ENCODE results near the gene TRABD. TPM values are rescaled to one million over a fixed set of nuclear protein-coding genes. Genes with fewer than 3 reads are reported as not detected.
"Not testable (repeated sequence)": the region's sequence is repeated elsewhere in the genome, so short reads cannot be mapped to it uniquely, and the experiment has no call there.

The TRABD gene
- total RNA-seq, 1 donor: 44.0 TPM

DNA sequence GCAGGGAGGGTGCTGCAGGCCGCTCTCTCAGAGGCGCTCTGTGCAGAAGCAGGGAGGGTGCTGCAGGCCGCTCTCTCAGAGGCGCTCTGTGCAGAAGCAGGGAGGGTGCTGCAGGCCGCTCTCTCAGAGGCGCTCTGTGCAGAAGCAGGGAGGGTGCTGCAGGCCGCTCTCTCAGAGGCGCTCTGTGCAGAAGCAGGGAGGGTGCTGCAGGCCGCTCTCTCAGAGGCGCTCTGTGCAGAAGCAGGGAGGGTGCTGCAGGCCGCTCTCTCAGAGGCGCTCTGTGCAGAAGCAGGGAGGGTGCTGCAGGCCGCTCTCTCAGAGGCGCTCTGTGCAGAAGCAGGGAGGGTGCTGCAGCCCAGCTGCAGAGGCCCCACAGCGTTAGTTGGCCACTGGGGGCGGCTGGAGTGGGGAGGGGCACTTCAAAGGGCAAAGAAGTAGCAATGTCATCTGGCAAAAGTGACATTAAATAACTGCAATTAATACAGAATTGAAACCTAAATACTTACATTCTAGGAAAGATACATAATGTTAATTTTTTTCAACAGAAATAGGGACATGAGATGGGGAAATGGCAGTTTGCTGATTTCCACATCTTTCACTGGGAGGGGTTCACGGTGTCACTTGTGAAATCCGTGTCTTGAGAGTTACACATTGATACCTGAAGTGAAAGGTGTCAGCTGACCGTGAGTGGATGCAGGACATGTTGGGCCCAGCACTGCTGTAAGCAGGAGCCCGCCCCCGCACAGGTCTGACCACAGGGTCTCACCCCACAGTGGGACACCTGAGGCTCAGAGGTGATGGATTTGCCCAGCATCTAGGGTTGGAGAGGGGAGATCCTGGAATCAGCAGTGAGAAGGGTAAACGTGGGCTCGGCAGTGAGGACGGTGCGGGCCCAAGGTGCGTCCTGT is 38.2 kb upstream of the TRABD start:
- not testable (repeated sequence) for H3K9me3 ChIP-seq (ENCODE audit: low read depth, low read length); H3K27me3 ChIP-seq (ENCODE audit: insufficient read depth, low read length); H3K4me3 ChIP-seq (ENCODE audit: low read length)
- H3K4me1 ChIP-seq (ENCODE audit: insufficient read depth, low read length): peaks cover 38% of the 10 kb centered on the region

DNA sequence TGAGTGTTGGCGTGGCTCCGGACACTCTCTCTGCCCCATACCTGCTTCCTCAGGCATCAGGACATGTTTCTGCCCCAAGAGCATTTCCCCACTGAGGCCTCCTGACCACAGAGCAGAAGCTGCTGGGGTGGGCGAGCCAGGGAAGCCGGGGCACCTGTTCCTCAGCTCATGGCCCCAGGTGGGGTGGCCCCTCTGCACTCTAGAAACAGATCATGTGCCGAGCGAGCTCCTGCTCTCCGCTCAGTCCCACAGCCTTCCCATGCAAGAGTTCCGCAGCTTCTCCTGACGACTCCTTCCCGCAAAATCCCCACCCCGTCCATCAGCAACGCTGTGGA is 37.6 kb upstream of the TRABD start:
- Histone ChIP-seq H3K4me1 (ENCODE audit: insufficient read depth, low read length) (peaks cover 34% of the 10 kb centered on the region), H3K9me3 (ENCODE audit: low read depth, low read length) (no peaks in the 10 kb centered on the region), H3K27me3 (ENCODE audit: insufficient read depth, low read length) (no peaks in the 10 kb centered on the region), H3K4me3 (ENCODE audit: low read length) (no peak overlapping the region)

DNA sequence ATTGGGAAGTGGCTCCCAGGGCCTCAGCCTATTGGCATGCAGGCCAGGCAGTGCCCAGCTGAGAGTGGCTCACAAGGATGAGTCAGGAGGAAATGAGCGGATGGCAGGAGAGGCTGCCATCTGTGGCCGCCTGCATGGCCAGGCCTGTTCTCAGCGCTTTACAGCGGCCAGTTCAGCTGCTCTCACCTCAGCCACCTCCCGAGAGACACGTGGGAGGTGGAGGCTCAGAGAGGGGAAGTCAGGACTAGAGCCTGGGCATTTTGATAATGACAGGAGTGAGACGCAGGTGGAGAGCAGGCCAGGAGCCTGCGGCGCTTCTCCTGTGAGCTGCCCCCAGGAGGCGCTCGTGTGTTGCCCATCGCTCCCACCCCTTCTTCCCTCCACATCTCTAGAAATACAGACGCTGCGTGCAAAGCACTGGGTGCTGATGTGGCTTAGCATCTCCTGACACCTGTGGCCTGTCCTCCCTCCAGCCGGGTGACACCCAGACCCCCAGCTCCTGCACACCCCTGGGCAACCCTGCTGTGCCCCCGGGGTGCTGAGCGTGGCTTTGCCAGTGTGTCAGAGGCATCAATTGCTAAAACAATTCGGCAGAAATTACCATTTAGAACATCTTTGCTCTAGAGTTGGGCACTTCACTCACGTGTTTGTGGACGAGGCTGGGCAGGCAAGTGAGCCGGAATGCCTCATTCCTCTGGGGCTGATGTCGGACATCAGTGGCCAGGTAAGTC is 36.6 kb upstream of the TRABD start:
- H3K9me3 ChIP-seq (ENCODE audit: low read depth, low read length): no peaks in the 10 kb centered on the region
- H3K27me3 ChIP-seq (ENCODE audit: insufficient read depth, low read length): no peaks in the 10 kb centered on the region
- no peak overlapping the region for H3K4me3 ChIP-seq (ENCODE audit: low read length)
- peaks cover 29% of the 10 kb centered on the region for H3K4me1 ChIP-seq (ENCODE audit: insufficient read depth, low read length)

DNA sequence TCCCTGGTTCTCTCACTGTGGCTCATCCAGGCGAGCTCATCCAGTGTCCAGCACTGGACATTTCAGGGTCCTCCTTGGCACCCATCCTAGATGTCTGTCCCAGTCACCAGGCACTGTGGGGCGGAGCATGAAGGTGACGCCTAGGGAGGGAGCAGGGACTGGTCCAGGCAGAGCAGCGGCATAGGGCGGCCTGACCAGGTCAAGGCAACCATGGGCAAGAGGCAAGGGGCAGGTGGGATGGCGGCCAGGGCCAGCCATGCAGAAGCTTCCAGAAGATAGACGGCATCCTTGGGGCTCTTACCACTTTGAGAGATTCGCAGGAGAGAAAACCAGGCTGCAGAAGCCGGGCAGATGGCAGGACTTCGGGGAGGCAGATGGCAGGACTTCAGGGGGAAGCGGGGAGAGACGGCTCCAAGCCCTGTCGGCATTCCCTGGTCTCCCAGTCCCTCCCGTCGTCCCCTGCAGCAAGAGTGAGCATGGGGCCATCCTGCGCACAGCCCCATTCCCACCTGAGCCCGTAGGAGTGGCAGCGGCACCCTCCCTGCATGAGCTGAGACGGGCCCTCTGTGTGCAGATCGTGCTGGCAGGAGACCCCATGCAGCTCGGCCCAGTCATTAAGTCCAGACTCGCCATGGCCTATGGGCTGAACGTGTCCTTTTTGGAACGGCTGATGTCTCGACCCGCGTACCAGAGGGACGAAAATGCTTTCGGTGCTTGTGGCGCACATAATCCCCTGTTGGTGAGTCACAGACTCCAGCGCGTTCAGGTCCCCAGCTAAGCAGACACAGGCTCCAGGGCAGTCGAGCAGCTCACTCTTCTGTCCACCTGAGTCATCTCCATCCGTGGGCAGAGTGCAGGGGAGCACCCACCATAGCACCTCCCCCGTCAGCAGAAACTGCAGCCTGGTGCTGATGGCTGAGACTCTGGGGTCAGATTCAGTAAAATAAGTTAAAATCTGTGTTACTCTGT is 35.3 kb upstream of the TRABD start:
- H3K27me3 ChIP-seq (ENCODE audit: insufficient read depth, low read length): no peaks in the 10 kb centered on the region
- H3K4me1 ChIP-seq (ENCODE audit: insufficient read depth, low read length): peaks cover 29% of the 10 kb centered on the region
- no peak overlapping the region for H3K4me3 ChIP-seq (ENCODE audit: low read length)
- no peaks in the 10 kb centered on the region for H3K9me3 ChIP-seq (ENCODE audit: low read depth, low read length)

DNA sequence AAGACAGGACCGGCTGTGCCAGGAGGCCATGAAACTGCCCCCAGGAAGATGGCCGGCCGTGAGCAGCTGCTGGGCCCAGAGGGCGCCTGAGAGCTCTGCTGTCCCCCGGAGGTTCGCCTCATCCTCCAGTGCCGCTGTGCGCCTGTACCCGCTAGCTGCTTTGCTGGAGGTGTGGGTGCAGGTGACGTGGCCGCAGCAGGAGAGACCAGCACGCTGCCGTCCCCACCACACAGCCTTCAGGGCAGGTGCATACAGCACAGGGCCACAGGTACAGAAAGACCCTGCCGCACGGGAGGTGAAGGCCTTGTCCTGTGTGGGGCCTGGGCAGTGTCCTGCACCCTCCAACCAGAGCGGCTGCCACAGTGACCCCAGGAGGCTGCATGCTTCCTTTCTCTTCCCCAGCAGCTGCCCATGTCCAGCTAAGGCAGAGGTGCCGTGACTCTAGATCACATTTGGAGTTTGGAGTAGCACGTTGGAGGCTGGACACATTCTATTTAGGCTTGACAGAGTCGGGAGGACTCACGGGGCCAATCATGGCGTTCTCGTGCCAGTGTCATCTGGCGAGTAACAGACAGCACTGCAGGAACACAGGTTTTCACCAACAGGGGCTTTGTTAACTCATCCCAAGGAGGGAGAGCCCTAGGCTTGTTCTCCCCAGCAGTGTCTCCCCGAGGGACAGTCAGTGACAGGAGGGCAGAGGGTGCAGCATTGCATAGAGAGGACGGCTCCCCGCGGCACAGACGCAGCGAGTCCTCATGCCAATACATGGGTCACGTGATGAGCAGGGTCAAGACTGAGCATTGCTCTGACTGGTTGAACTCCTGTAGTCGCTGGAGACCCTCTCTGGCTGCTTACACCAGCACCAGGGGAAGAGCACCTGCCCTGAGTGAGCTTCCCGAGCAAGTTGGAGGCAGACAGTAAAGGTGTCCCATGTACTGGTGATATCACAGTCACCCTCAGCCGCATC is 33.9 kb upstream of the TRABD start:
- no peak overlapping the region for H3K4me3 ChIP-seq (ENCODE audit: low read length)
- peaks cover 22% of the 10 kb centered on the region for H3K4me1 ChIP-seq (ENCODE audit: insufficient read depth, low read length)
- H3K9me3 ChIP-seq (ENCODE audit: low read depth, low read length): no peaks in the 10 kb centered on the region
- H3K27me3 ChIP-seq (ENCODE audit: insufficient read depth, low read length): no peaks in the 10 kb centered on the region

DNA sequence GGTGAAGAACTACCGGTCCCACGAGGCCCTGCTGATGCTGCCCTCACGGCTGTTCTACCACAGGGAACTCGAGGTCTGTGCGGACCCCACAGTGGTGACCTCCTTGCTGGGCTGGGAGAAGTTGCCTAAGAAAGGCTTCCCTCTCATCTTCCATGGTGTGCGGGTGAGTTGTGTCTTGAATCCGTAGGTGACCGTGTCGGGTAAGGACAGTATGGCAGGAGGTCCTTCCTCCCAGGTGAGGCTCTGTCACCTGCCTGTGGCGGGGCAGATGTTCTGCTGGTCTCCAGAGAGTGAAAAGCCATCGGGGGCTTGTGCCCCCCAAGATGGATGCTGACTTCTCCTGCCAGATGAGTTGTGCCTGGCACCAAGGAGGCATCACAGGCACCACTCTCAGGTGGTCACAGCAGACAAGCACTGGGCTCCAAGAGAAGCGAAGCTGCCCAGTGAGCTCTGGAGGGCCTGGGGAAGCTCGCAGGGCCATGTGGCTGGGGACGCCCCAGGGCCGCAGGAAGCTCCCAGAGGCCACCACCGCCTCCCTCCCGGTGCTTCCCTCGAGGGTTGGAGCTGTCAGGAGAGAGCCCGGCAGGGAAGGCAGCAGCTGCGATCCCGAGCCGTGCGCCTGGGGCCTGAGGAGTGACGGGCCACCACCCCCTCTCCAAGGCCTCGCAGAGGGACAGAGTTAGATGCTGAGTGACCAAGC is 32.5 kb upstream of the TRABD start:
- no peak overlapping the region for H3K4me3 ChIP-seq (ENCODE audit: low read length)
- no peaks in the 10 kb centered on the region for H3K27me3 ChIP-seq (ENCODE audit: insufficient read depth, low read length)
- peaks cover 12% of the 10 kb centered on the region for H3K4me1 ChIP-seq (ENCODE audit: insufficient read depth, low read length)
- no peaks in the 10 kb centered on the region for H3K9me3 ChIP-seq (ENCODE audit: low read depth, low read length)

DNA sequence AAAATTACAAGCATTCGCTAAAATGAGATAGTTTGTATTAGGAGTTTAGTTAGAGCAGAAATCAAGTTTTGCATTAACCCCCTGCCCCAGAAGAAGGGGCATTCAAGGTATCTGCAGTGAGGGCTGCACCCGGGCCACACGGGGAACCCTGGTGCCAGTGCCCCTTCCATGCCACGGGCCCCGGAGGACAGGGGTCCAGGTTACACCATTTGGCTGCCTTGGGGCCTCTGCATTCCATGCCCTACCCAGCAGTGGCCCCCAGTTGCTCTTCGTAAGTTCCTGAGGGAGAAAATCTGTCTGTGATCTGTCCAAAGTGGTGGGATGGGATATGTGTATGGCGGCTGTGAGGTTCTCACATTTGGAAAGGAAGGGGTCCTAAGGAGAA is 32.0 kb upstream of the TRABD start:
- Histone ChIP-seq H3K9me3 (ENCODE audit: low read depth, low read length) (no peaks in the 10 kb centered on the region), H3K27me3 (ENCODE audit: insufficient read depth, low read length) (no peaks in the 10 kb centered on the region), H3K4me1 (ENCODE audit: insufficient read depth, low read length) (peaks cover 7% of the 10 kb centered on the region), H3K4me3 (ENCODE audit: low read length) (no peak overlapping the region)

DNA sequence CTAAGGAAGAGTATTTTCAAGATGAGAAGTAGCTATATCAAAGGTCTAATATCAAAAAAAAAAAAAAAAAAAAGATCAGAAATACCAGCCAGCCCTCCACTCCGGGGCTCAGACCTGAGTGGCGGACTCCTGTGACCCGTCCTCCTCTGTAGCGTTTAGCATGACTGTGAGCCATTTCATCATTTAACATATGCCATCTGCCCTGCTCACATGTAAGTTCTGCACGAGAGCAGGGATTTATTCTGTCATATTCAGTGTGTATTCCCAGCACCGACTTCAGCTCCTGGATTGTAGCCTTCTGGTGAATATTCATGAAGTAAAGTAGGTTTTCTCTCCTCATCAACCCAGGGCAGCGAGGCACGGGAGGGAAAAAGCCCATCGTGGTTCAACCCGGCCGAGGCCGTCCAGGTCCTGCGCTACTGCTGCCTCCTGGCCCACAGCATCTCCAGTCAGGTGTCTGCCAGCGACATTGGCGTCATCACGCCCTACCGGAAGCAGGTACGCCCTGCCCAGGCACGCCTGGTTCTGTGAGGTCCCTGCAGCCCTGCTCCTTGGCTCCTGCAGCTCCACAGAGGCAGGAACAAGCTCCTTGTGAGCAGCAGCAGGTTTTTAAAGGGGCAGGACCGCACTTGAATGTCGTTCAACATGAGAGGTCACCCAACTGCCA is 27.9 kb upstream of the TRABD start:
- H3K9me3 ChIP-seq (ENCODE audit: low read depth, low read length): no peaks in the 10 kb centered on the region
- H3K4me3 ChIP-seq (ENCODE audit: low read length): no peak overlapping the region
- no peaks in the 10 kb centered on the region for H3K4me1 ChIP-seq (ENCODE audit: insufficient read depth, low read length)
- H3K27me3 ChIP-seq (ENCODE audit: insufficient read depth, low read length): no peaks in the 10 kb centered on the region

DNA sequence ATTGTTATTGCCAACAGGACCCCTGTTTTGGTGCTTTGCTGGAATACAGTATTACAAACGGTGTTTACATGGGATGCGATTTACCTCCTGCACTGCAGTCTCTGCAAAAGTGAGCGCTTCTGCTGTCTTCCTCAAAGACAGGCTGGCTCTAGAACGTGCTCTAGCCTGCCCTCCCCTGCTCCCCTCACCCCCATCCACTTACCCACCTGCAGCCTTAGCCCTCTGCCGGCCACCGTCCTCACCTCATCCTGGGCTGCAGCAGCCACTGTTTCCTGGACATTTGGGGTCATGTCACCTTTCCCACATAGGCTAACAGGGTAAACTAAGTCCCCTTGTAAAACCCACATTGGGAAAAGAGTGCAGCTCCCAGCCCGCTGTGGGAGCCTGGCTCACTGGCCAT is 24.8 kb upstream of the TRABD start:
- Histone ChIP-seq H3K4me3 (ENCODE audit: low read length) (no peak overlapping the region), H3K27me3 (ENCODE audit: insufficient read depth, low read length) (no peaks in the 10 kb centered on the region), H3K4me1 (ENCODE audit: insufficient read depth, low read length) (no peaks in the 10 kb centered on the region), H3K9me3 (ENCODE audit: low read depth, low read length) (no peaks in the 10 kb centered on the region)

DNA sequence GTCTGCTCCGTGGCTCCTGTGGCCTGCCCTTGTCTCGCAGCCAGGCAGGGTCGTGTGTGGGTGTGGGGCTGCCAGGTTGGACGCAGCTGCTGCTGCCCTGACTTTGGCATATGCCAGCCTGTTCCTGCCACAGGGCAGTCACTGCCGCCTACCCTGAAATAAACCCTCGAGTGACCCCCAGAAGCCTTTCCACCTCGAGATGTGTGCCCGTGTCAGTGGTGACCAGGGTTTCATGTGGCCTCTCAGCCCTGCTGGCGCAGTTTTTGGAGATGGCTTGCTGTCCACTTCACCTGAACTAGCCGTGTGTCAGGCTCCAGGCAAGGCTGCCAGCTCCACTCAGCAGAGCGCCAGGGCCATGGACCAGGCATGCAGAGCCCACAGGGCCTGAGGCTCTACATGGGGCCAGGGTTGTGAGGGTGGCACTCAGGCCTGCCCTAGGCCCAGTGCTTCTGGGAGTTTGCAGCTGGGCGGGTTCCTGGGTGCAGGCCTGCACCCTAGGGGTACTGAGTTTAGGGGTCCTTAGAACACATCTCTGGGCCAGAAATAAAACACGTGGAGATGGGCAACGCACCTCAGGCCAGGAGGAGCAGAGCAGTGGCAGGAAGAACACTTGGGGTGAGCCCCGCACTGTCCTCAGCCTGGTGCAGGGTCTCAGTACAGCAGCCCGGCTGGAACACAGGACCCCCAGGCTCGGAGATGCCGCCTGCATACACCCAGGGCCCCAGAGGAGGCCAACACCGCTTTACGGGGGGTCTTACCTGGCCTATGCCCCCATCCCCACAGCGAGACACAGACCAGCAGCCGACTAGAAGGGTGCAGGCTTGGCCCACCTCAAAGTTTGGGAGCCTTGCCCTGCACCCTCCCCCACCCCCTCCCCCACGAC is 24.0 kb upstream of the TRABD start:
- H3K4me3 ChIP-seq (ENCODE audit: low read length): no peak overlapping the region
- H3K9me3 ChIP-seq (ENCODE audit: low read depth, low read length): no peaks in the 10 kb centered on the region
- no peaks in the 10 kb centered on the region for H3K4me1 ChIP-seq (ENCODE audit: insufficient read depth, low read length)
- no peaks in the 10 kb centered on the region for H3K27me3 ChIP-seq (ENCODE audit: insufficient read depth, low read length)

DNA sequence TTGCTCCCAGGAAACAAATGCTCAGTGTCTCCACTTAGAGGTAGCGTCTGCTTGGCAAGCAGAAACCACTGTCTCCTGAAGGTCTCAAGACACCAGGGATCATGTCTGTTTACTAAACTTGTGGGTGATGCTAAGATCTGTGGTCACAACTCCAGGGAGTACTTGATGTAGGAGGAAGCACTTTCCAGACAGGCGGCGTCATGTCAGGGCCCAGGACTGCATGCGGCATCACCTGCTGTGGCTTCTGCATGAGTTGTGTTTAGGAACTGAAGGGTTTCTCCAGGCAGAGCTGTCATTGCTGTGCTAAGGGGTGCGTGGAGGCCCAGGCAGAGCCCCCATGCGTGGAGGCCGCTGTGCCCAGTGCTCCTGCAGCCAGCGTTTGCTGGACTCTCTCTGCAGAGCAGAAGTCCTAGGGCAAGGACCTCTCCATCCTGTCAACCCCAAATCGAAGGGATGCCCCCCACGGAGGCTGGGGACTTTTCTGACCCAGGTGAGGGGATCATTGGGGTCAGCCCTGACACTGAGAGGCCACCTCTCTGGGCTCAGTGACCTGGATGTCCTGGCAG is 23.2 kb upstream of the TRABD start:
- H3K4me1 ChIP-seq (ENCODE audit: insufficient read depth, low read length): no peaks in the 10 kb centered on the region
- no peak overlapping the region for H3K4me3 ChIP-seq (ENCODE audit: low read length)
- H3K9me3 ChIP-seq (ENCODE audit: low read depth, low read length): no peaks in the 10 kb centered on the region
- H3K27me3 ChIP-seq (ENCODE audit: insufficient read depth, low read length): peaks cover under 1% of the 10 kb centered on the region

DNA sequence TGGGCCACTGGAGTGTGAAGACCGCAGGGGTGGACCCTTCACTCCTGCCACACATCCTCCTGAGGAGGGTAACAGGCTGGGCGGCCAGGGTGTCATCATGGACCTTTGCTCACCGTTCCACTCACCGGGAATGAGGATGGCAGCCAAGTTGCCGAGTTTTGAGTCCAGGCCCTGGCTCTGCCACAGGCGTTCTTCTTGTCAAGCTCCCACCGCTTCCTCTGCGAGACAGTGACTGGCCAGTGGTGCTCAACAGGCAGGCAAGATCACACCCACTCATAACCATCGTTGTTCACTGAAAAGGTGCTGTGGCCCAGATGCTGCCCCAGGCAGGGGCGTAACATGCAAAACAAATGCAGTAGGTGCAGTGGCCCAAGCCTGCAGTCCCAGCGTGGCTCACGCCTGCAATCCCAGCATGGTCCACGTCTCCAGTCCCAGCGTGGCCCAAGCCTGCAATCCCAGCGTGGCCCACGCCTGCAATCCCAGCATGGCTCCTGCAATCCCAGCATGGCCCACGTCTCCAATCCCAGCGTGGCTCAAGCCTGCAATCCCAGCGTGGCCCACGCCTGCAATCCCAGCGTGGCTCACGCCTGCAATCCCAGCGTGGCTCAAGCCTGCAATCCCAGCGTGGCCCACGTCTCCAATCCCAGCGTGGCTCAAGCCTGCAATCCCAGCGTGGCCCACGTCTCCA is 20.1 kb upstream of the TRABD start:
- Histone ChIP-seq H3K4me1 (ENCODE audit: insufficient read depth, low read length) (peaks cover 3% of the 10 kb centered on the region), H3K27me3 (ENCODE audit: insufficient read depth, low read length) (peaks cover 19% of the 10 kb centered on the region), H3K4me3 (ENCODE audit: low read length) (no peak overlapping the region), H3K9me3 (ENCODE audit: low read depth, low read length) (no peaks in the 10 kb centered on the region)

Data from mononuclear cell (primary cell).